ENCODE data around the gene PDXDC1.
"Not testable (repeated sequence)": the region's sequence is repeated elsewhere in the genome, so short reads cannot be mapped to it uniquely, and the experiment has no call there.

DNA sequence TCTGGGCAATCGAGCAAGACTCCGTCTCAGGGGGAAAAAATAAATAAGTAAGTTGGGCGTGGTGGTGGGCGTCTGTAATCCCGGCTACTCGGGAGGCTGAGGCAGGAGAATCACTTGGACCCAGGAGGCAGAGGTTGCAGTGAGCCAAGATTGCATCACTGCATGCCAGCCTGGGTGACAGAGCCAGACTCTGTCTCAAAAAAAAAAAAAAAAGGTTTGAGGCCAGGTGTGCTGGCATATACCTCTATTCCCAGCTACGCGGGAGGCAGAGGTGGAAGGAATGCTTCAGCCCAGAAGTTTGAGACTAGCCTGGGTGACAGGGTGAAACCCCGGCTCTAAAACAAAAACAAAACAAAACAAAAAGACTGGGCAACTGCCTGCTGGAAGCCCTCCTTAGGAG lies 70.4 kb downstream of the PDXDC1 start:
- TF ChIP-seq, protein P1, sequence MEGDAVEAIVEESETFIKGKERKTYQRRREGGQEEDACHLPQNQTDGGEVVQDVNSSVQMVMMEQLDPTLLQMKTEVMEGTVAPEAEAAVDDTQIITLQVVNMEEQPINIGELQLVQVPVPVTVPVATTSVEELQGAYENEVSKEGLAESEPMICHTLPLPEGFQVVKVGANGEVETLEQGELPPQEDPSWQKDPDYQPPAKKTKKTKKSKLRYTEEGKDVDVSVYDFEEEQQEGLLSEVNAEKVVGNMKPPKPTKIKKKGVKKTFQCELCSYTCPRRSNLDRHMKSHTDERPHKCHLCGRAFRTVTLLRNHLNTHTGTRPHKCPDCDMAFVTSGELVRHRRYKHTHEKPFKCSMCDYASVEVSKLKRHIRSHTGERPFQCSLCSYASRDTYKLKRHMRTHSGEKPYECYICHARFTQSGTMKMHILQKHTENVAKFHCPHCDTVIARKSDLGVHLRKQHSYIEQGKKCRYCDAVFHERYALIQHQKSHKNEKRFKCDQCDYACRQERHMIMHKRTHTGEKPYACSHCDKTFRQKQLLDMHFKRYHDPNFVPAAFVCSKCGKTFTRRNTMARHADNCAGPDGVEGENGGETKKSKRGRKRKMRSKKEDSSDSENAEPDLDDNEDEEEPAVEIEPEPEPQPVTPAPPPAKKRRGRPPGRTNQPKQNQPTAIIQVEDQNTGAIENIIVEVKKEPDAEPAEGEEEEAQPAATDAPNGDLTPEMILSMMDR (IDR thresholded peaks at IDR 0.05; ENCODE audit: insufficient read depth, low read depth, low read length), result not testable (repeated sequence)
- not testable (repeated sequence) for TF ChIP-seq EZH2 (IDR thresholded peaks at IDR 0.05; ENCODE audit: insufficient read depth, low read length)

Data from astrocyte (in vitro differentiated cells and primary cell).